GM12891 (cell line): ENCODE measurements around the gene UEVLD.

Experiments
- DNase-seq: peaks from one replicate; pipeline ENCODE4 v3.0.0; 2011; ENCODE audit warnings: low spot score; ENCODE audit not compliant: insufficient read length
- FAIRE-seq: peaks from 2 replicates; lab custom pipeline; 2011; peaks lifted over from hg19 to GRCh38; lab: Jason Lieb, UNC
- PAX5 ChIP-seq: IDR thresholded peaks from 2 replicates; pipeline ENCODE4 v1.6.1; 2011; ENCODE audit warnings: low read length, moderate library complexity, mild to moderate bottlenecking; ENCODE audit not compliant: insufficient read depth, severe bottlenecking
- SPI1 ChIP-seq: IDR thresholded peaks from 2 replicates; pipeline ENCODE4 v1.6.1; 2011; ENCODE audit warnings: low read depth, low read length, control low read depth

The UEVLD gene

GRCh38 chr11:18485913-18486528 lies 102.5 kb downstream of the UEVLD start:
- DNase-seq, result no peak
- TF ChIP-seq SPI1, result peak; percentile 40; the same call in 1 of the 2 replicates
- TF ChIP-seq PAX5, result no peak
- peak; percentile 76 for FAIRE-seq
